SK-N-SH treated with all-trans-retinoic acid at 6 μM for 48 hours (cell line): ENCODE measurements around the gene CYP46A1.
"Not testable (repeated sequence)": the region's sequence is repeated elsewhere in the genome, so short reads cannot be mapped to it uniquely, and the experiment has no call there.

ENCODE experiments used
- ATAC-seq: fragments of 200-7000 bp; cut with Tn5 transposase; 3 replicates; pipeline ENCODE4 v1.9.1; 2020; ENCODE audit warnings: mild to moderate bottlenecking, moderate library complexity
- ARNTL ChIP-seq: fragments of 450-650 bp; formaldehyde crosslinking; IDR thresholded peaks from 2 replicates; pipeline ENCODE4 v1.5.0; 2020; ENCODE audit warnings: low read depth, mild to moderate bottlenecking, moderate library complexity, borderline replicate concordance
- BACH2 ChIP-seq: fragments of 250-450 bp; sonication (Bioruptor Pico); IDR thresholded peaks from 2 replicates; pipeline ENCODE4 v1.9.0; 2021; ENCODE audit warnings: mild to moderate bottlenecking, borderline replicate concordance
- CSDC2 ChIP-seq: fragments of 250-450 bp; sonication (Bioruptor Pico); IDR thresholded peaks from 2 replicates; pipeline ENCODE4 v1.5.0; 2020; ENCODE audit warnings: mild to moderate bottlenecking, moderate library complexity
- ISL1 ChIP-seq: fragments of 250-450 bp; sonication (Bioruptor Pico); IDR thresholded peaks from 2 replicates; pipeline ENCODE4 v2.1.2; 2022; ENCODE audit warnings: mild to moderate bottlenecking, moderate library complexity
- PPARA ChIP-seq: fragments of 250-450 bp; sonication (Bioruptor Pico); IDR thresholded peaks from 2 replicates; pipeline ENCODE4 v1.5.0; 2020; ENCODE audit warnings: mild to moderate bottlenecking, borderline replicate concordance
- SNAI2 ChIP-seq: fragments of 250-450 bp; sonication (Bioruptor Pico); IDR thresholded peaks from 2 replicates; pipeline ENCODE4 v1.5.0; 2020; ENCODE audit warnings: mild to moderate bottlenecking, moderate library complexity
- TCF4 ChIP-seq: fragments of 250-450 bp; sonication (Bioruptor Pico); IDR thresholded peaks from 2 replicates; pipeline ENCODE4 v1.8.0; 2021; ENCODE audit warnings: mild to moderate bottlenecking, moderate library complexity, borderline replicate concordance
- ZC3H10 ChIP-seq: fragments of 250-450 bp; sonication (Bioruptor Pico); IDR thresholded peaks from 2 replicates; pipeline ENCODE4 v1.5.1; 2021; ENCODE audit warnings: mild to moderate bottlenecking, moderate library complexity
- ZFP3 ChIP-seq: fragments of 250-450 bp; sonication (Bioruptor Pico); IDR thresholded peaks from 2 replicates; pipeline ENCODE4 v1.5.0; 2020; ENCODE audit warnings: mild to moderate bottlenecking, moderate library complexity
- ZFP30 ChIP-seq: fragments of 450-650 bp; formaldehyde crosslinking; IDR thresholded peaks from 2 replicates; pipeline ENCODE4 v1.5.0; 2022; ENCODE audit warnings: mild to moderate bottlenecking, moderate library complexity
- ZNF565 ChIP-seq: fragments of 450-650 bp; formaldehyde crosslinking; conservative IDR thresholded peaks from 2 replicates; pipeline ENCODE4 v1.5.0; 2020; ENCODE audit warnings: low read depth, mild to moderate bottlenecking, moderate library complexity
- ZNF70 ChIP-seq: fragments of 450-650 bp; formaldehyde crosslinking; IDR thresholded peaks from 2 replicates; pipeline ENCODE4 v1.5.0; 2020; ENCODE audit warnings: mild to moderate bottlenecking, moderate library complexity
- ZNF8 ChIP-seq: fragments of 450-650 bp; formaldehyde crosslinking; IDR thresholded peaks from 2 replicates; pipeline ENCODE4 v1.5.0; 2020; ENCODE audit warnings: mild to moderate bottlenecking, moderate library complexity
- TF ChIP-seq, protein P1 (sequence below): fragments of 250-450 bp; sonication (Bioruptor Pico); IDR thresholded peaks from 2 replicates; pipeline ENCODE4 v1.5.1; 2021; ENCODE audit warnings: mild to moderate bottlenecking, moderate library complexity
- TF ChIP-seq, protein P2 (sequence below): fragments of 250-450 bp; sonication (Bioruptor Pico); IDR thresholded peaks from 2 replicates; pipeline ENCODE4 v1.8.0; 2020; ENCODE audit warnings: mild to moderate bottlenecking, moderate library complexity, borderline replicate concordance
- TF ChIP-seq, protein P3 (sequence below): fragments of 250-450 bp; sonication (Bioruptor Pico); IDR thresholded peaks from 2 replicates; pipeline ENCODE4 v1.8.0; 2021; ENCODE audit warnings: low read depth, mild to moderate bottlenecking, moderate library complexity, borderline replicate concordance
- TF ChIP-seq, protein P4 (sequence below): fragments of 250-450 bp; sonication (Bioruptor Pico); IDR thresholded peaks from 2 replicates; pipeline ENCODE4 v1.5.1; 2020; ENCODE audit warnings: low read depth, mild to moderate bottlenecking, moderate library complexity
- TF ChIP-seq, protein P5 (sequence below): fragments of 250-450 bp; sonication (Bioruptor Pico); IDR thresholded peaks from 2 replicates; pipeline ENCODE4 v1.5.0; 2020; ENCODE audit warnings: mild to moderate bottlenecking, moderate library complexity

Gene CYP46A1

DNA sequence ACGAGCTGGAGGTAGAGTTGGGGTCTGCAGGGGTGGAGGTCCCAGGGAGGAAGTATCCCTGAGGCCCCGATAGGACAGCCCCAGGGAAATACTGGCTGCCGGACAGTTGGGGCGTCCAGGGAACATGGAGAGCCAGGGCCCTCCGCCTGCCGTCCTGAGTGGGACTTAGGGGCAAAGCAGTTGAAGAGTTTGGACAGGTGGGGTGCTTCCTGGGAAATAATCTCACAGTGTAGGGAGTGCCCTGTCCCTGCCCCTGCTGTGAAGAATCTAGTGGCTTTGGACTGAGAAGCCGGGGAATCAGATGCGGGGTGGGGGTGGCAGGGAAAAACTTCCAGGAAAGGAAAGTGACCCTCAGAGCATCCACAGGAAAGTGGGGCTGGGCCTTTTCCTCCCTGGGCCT, 49.0 kb upstream of the CYP46A1 start:
- TF ChIP-seq PPARA (no peak), ZFP3 (CRISPR knock-in tag) (no peak), BACH2 (no peak), ZNF70 (CRISPR knock-in tag) (no peak), ZNF8 (CRISPR knock-in tag) (no peak), ZC3H10 (no peak), CSDC2 (no peak)
- TF ChIP-seq, protein P1, sequence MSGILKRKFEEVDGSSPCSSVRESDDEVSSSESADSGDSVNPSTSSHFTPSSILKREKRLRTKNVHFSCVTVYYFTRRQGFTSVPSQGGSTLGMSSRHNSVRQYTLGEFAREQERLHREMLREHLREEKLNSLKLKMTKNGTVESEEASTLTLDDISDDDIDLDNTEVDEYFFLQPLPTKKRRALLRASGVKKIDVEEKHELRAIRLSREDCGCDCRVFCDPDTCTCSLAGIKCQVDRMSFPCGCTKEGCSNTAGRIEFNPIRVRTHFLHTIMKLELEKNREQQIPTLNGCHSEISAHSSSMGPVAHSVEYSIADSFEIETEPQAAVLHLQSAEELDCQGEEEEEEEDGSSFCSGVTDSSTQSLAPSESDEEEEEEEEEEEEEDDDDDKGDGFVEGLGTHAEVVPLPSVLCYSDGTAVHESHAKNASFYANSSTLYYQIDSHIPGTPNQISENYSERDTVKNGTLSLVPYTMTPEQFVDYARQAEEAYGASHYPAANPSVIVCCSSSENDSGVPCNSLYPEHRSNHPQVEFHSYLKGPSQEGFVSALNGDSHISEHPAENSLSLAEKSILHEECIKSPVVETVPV (CRISPR knock-in tag) = no peak
- TF ChIP-seq, protein P2, sequence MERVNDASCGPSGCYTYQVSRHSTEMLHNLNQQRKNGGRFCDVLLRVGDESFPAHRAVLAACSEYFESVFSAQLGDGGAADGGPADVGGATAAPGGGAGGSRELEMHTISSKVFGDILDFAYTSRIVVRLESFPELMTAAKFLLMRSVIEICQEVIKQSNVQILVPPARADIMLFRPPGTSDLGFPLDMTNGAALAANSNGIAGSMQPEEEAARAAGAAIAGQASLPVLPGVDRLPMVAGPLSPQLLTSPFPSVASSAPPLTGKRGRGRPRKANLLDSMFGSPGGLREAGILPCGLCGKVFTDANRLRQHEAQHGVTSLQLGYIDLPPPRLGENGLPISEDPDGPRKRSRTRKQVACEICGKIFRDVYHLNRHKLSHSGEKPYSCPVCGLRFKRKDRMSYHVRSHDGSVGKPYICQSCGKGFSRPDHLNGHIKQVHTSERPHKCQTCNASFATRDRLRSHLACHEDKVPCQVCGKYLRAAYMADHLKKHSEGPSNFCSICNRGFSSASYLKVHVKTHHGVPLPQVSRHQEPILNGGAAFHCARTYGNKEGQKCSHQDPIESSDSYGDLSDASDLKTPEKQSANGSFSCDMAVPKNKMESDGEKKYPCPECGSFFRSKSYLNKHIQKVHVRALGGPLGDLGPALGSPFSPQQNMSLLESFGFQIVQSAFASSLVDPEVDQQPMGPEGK = no peak
- TF ChIP-seq, protein P3, sequence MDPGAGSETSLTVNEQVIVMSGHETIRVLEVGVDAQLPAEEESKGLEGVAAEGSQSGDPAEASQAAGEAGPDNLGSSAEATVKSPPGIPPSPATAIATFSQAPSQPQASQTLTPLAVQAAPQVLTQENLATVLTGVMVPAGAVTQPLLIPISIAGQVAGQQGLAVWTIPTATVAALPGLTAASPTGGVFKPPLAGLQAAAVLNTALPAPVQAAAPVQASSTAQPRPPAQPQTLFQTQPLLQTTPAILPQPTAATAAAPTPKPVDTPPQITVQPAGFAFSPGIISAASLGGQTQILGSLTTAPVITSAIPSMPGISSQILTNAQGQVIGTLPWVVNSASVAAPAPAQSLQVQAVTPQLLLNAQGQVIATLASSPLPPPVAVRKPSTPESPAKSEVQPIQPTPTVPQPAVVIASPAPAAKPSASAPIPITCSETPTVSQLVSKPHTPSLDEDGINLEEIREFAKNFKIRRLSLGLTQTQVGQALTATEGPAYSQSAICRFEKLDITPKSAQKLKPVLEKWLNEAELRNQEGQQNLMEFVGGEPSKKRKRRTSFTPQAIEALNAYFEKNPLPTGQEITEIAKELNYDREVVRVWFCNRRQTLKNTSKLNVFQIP (CRISPR knock-in tag) = no peak
- no peak for ATAC-seq

DNA sequence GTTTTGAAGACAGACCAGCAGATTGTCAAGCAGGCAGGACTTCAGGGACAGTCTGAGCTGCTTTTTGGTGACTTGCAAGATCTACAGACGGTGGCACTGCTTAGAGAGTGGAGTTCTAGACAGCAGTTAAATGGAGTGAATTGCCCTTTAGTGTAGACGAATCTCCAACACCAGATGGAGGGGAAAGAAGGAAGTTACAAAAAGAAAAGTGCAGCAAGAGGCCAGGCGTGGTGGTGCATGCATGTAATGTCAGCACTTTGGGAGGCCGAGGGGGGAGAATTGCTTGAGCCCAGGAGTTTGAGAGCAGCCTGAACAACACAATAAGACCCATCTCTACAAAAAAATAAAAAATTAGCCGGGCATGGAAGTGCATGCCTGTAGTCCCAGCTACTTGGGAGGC, 47.6 kb upstream of the CYP46A1 start:
- no peak for ATAC-seq

DNA sequence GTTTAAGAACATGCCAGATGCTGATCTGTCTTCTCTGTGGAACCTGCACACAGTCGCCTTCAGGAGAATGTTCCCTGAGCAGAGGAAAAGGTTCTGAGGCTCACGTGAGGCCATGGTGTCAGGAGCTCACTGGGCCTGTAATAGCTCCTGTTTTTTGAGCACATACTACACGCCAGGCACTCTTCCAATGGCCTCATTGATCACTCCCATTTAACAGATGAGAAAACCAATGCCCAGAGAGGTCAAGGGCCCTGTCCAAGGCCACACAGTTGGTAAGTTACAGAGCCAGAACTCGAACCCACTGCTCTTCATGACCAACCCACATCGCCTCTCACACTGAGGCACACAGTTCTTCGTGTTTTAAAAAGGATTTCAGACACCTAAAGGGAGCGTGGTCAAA, 46.5 kb upstream of the CYP46A1 start:
- TF ChIP-seq, protein P4, sequence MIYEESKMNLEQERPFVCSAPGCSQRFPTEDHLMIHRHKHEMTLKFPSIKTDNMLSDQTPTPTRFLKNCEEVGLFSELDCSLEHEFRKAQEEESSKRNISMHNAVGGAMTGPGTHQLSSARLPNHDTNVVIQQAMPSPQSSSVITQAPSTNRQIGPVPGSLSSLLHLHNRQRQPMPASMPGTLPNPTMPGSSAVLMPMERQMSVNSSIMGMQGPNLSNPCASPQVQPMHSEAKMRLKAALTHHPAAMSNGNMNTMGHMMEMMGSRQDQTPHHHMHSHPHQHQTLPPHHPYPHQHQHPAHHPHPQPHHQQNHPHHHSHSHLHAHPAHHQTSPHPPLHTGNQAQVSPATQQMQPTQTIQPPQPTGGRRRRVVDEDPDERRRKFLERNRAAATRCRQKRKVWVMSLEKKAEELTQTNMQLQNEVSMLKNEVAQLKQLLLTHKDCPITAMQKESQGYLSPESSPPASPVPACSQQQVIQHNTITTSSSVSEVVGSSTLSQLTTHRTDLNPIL = no peak
- no peak for TF ChIP-seq BACH2
- TF ChIP-seq, protein P5, sequence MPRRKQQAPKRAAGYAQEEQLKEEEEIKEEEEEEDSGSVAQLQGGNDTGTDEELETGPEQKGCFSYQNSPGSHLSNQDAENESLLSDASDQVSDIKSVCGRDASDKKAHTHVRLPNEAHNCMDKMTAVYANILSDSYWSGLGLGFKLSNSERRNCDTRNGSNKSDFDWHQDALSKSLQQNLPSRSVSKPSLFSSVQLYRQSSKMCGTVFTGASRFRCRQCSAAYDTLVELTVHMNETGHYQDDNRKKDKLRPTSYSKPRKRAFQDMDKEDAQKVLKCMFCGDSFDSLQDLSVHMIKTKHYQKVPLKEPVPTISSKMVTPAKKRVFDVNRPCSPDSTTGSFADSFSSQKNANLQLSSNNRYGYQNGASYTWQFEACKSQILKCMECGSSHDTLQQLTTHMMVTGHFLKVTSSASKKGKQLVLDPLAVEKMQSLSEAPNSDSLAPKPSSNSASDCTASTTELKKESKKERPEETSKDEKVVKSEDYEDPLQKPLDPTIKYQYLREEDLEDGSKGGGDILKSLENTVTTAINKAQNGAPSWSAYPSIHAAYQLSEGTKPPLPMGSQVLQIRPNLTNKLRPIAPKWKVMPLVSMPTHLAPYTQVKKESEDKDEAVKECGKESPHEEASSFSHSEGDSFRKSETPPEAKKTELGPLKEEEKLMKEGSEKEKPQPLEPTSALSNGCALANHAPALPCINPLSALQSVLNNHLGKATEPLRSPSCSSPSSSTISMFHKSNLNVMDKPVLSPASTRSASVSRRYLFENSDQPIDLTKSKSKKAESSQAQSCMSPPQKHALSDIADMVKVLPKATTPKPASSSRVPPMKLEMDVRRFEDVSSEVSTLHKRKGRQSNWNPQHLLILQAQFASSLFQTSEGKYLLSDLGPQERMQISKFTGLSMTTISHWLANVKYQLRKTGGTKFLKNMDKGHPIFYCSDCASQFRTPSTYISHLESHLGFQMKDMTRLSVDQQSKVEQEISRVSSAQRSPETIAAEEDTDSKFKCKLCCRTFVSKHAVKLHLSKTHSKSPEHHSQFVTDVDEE (CRISPR knock-in tag) = no peak
- TF ChIP-seq ZNF8 (CRISPR knock-in tag) = no peak
- TF ChIP-seq ARNTL = no peak
- TF ChIP-seq ISL1 (CRISPR knock-in tag) = no peak
- no peak for TF ChIP-seq ZFP30
- TF ChIP-seq, all 23 proteins: peak for 0
- ATAC-seq = no peak

More for the DNA sequence above, 47.6 kb upstream of the CYP46A1 start:
- TF ChIP-seq, protein P1 (CRISPR knock-in tag) = no peak

DNA sequence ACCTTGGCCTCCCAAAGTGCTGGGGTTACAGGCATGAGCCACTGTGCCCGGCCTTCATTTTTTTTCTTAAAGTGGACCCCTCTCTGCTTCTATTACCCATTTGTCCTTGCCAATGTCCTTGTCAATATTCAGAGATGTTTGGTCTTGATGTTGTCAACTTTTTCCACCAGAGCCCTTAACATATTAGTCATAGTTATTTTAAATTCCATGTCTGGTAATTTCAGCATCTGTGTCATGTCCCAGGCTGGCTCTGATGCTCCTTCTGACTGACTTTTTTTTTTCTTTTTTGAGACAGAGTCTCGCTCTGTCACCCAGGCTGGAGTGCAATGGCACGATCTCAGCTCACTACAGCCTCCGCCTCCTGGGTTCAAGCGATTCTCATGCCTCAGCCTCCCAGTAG, 41.3 kb upstream of the CYP46A1 start:
- ATAC-seq = not testable (repeated sequence)

DNA sequence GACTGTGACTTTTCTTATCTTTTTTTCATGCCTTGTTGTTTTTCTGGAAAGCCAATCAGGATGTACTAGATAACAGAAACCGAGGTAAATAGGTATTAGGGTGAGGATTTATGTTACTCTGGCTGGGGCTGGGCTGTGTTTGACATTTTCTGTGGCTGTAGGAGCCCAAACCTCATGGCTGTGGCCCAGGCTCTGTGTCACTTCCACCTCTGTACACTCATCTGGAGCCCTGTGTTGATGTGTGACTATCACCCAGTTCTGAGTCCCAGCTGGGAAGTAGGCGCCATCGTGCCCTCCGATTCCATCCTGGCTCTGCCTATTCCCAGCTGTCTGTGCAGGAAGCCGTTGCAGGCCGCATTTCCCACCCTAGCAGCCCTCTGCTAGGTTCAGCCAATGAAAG, 40.8 kb upstream of the CYP46A1 start:
- ATAC-seq = no peak
- TF ChIP-seq ARNTL (no peak), ZFP3 (CRISPR knock-in tag) (no peak), TCF4 (no peak), CSDC2 (no peak), ZNF565 (CRISPR knock-in tag) (no peak), PPARA (no peak), ISL1 (CRISPR knock-in tag) (no peak), SNAI2 (no peak)
- TF ChIP-seq, protein P1 (CRISPR knock-in tag) = no peak
- TF ChIP-seq, protein P3 (CRISPR knock-in tag) = no peak
- TF ChIP-seq, protein P2 = no peak
